Superior temporal gyrus (tissue), 1 donor: Measurements from ENCODE around the gene NAGPA.

Source experiments
- DNase-seq: peaks from one replicate; pipeline ENCODE4 v3.0.0-alpha.2; 2016; ENCODE audit errors: extremely low spot score

The NAGPA gene

GRCh38 chr16:5027575-5028235, 6.0 kb downstream of the NAGPA start:
- DNase-seq, result no peak

GRCh38 chr16:5027086-5027485, 6.6 kb downstream of the NAGPA start:
- DNase-seq, result no peak

- no peak for DNase-seq
Measured at GRCh38 chr16:5026664-5027063, 7.1 kb downstream of the NAGPA start.

- DNase-seq, result peak; percentile 87
Measured at GRCh38 chr16:5025171-5025632, 8.5 kb downstream of the NAGPA start.

- peak; percentile 49 for DNase-seq
Measured at GRCh38 chr16:5024632-5025031, 9.1 kb downstream of the NAGPA start.

GRCh38 chr16:5022521-5022920, 11.2 kb downstream of the NAGPA start:
- DNase-seq, result no peak

- peak; percentile 59 for DNase-seq
Measured at GRCh38 chr16:5020551-5020950, 13.2 kb downstream of the NAGPA start.

GRCh38 chr16:5019775-5020174, 14.0 kb downstream of the NAGPA start:
- DNase-seq, result peak; percentile 45

GRCh38 chr16:5018793-5019192, 14.9 kb downstream of the NAGPA start:
- peak; percentile 85 for DNase-seq

- DNase-seq, result no peak
Measured at GRCh38 chr16:5017678-5017969, 16.1 kb downstream of the NAGPA start.

GRCh38 chr16:5016967-5017677, 16.6 kb downstream of the NAGPA start:
- peak; percentile 54 for DNase-seq

GRCh38 chr16:5015887-5016286, 17.8 kb downstream of the NAGPA start:
- no peak for DNase-seq

- DNase-seq, result no peak
Measured at GRCh38 chr16:5015351-5015750, 18.4 kb downstream of the NAGPA start.

GRCh38 chr16:5012887-5013286, 20.8 kb downstream of the NAGPA start:
- DNase-seq, result no peak

GRCh38 chr16:5011637-5012036, 22.1 kb downstream of the NAGPA start:
- no peak for DNase-seq

GRCh38 chr16:5010576-5011329, 23.0 kb downstream of the NAGPA start:
- no peak for DNase-seq

GRCh38 chr16:5008311-5008731, 25.4 kb downstream of the NAGPA start:
- DNase-seq, result no peak

GRCh38 chr16:5007256-5007655, 26.5 kb downstream of the NAGPA start:
- DNase-seq, result no peak

- peak; percentile 76 for DNase-seq
Measured at GRCh38 chr16:5006348-5007193, 27.2 kb downstream of the NAGPA start.

GRCh38 chr16:5005916-5006315, 27.8 kb downstream of the NAGPA start:
- no peak for DNase-seq

- no peak for DNase-seq
Measured at GRCh38 chr16:5004311-5004710, 29.4 kb downstream of the NAGPA start.

- DNase-seq, result no peak
Measured at GRCh38 chr16:5003828-5004227, 29.9 kb downstream of the NAGPA start.
